SK-N-SH treated with all-trans-retinoic acid at 6 μM for 48 hours (cell line): ENCODE data around the gene LIME1.

Experiments
- ATAC-seq: fragments of 200-7000 bp; cut with Tn5 transposase; 3 replicates; pipeline ENCODE4 v1.9.1; 2020; ENCODE audit warnings: mild to moderate bottlenecking, moderate library complexity
- ARNTL ChIP-seq: fragments of 450-650 bp; formaldehyde crosslinking; IDR thresholded peaks from 2 replicates; pipeline ENCODE4 v1.5.0; 2020; ENCODE audit warnings: low read depth, mild to moderate bottlenecking, moderate library complexity, borderline replicate concordance
- BACH2 ChIP-seq: fragments of 250-450 bp; sonication (Bioruptor Pico); IDR thresholded peaks from 2 replicates; pipeline ENCODE4 v1.9.0; 2021; ENCODE audit warnings: mild to moderate bottlenecking, borderline replicate concordance
- CSDC2 ChIP-seq: fragments of 250-450 bp; sonication (Bioruptor Pico); IDR thresholded peaks from 2 replicates; pipeline ENCODE4 v1.5.0; 2020; ENCODE audit warnings: mild to moderate bottlenecking, moderate library complexity
- ESRRG ChIP-seq: fragments of 250-450 bp; sonication (Bioruptor Pico); IDR thresholded peaks from 2 replicates; pipeline ENCODE4 v1.6.1; 2021; ENCODE audit warnings: mild to moderate bottlenecking
- GLIS3 ChIP-seq: fragments of 250-450 bp; sonication (Bioruptor Pico); IDR thresholded peaks from 2 replicates; pipeline ENCODE4 v1.5.0; 2020; ENCODE audit warnings: mild to moderate bottlenecking, moderate library complexity
- ISL1 ChIP-seq: fragments of 250-450 bp; sonication (Bioruptor Pico); IDR thresholded peaks from 2 replicates; pipeline ENCODE4 v2.1.2; 2022; ENCODE audit warnings: mild to moderate bottlenecking, moderate library complexity
- OSR1 ChIP-seq: fragments of 250-450 bp; sonication (Bioruptor Pico); IDR thresholded peaks from 2 replicates; pipeline ENCODE4 v1.8.0; 2022; ENCODE audit warnings: moderate library complexity, mild to moderate bottlenecking, inconsistent platforms
- PPARA ChIP-seq: fragments of 250-450 bp; sonication (Bioruptor Pico); IDR thresholded peaks from 2 replicates; pipeline ENCODE4 v1.5.0; 2020; ENCODE audit warnings: mild to moderate bottlenecking, borderline replicate concordance
- RARB ChIP-seq: fragments of 250-450 bp; sonication (Bioruptor Pico); IDR thresholded peaks from 2 replicates; pipeline ENCODE4 v1.8.0; 2021; ENCODE audit warnings: mild to moderate bottlenecking, moderate library complexity
- SNAI2 ChIP-seq: fragments of 250-450 bp; sonication (Bioruptor Pico); IDR thresholded peaks from 2 replicates; pipeline ENCODE4 v1.5.0; 2020; ENCODE audit warnings: mild to moderate bottlenecking, moderate library complexity
- TCF4 ChIP-seq: fragments of 250-450 bp; sonication (Bioruptor Pico); IDR thresholded peaks from 2 replicates; pipeline ENCODE4 v1.8.0; 2021; ENCODE audit warnings: mild to moderate bottlenecking, moderate library complexity, borderline replicate concordance
- TOX ChIP-seq: fragments of 250-450 bp; sonication (Bioruptor Pico); IDR thresholded peaks from 2 replicates; pipeline ENCODE4 v1.8.0; 2021; ENCODE audit warnings: mild to moderate bottlenecking, moderate library complexity, borderline replicate concordance
- ZC3H10 ChIP-seq: fragments of 250-450 bp; sonication (Bioruptor Pico); IDR thresholded peaks from 2 replicates; pipeline ENCODE4 v1.5.1; 2021; ENCODE audit warnings: mild to moderate bottlenecking, moderate library complexity
- ZFP3 ChIP-seq: fragments of 250-450 bp; sonication (Bioruptor Pico); IDR thresholded peaks from 2 replicates; pipeline ENCODE4 v1.5.0; 2020; ENCODE audit warnings: mild to moderate bottlenecking, moderate library complexity
- ZFP30 ChIP-seq: fragments of 450-650 bp; formaldehyde crosslinking; IDR thresholded peaks from 2 replicates; pipeline ENCODE4 v1.5.0; 2022; ENCODE audit warnings: mild to moderate bottlenecking, moderate library complexity
- ZNF565 ChIP-seq: fragments of 450-650 bp; formaldehyde crosslinking; conservative IDR thresholded peaks from 2 replicates; pipeline ENCODE4 v1.5.0; 2020; ENCODE audit warnings: low read depth, mild to moderate bottlenecking, moderate library complexity
- ZNF8 ChIP-seq: fragments of 450-650 bp; formaldehyde crosslinking; IDR thresholded peaks from 2 replicates; pipeline ENCODE4 v1.5.0; 2020; ENCODE audit warnings: mild to moderate bottlenecking, moderate library complexity
- TF ChIP-seq, protein P1 (sequence below): fragments of 250-450 bp; sonication (Bioruptor Pico); IDR thresholded peaks from 2 replicates; pipeline ENCODE4 v1.5.0; 2020; ENCODE audit warnings: mild to moderate bottlenecking, moderate library complexity
- TF ChIP-seq, protein P2 (sequence below): fragments of 250-450 bp; sonication (Bioruptor Pico); IDR thresholded peaks from 2 replicates; pipeline ENCODE4 v1.5.1; 2021; ENCODE audit warnings: mild to moderate bottlenecking, moderate library complexity
- TF ChIP-seq, protein P3 (sequence below): fragments of 250-450 bp; sonication (Bioruptor Pico); IDR thresholded peaks from 2 replicates; pipeline ENCODE4 v1.5.1; 2020; ENCODE audit warnings: low read depth, mild to moderate bottlenecking, moderate library complexity
- TF ChIP-seq, protein P4 (sequence below): fragments of 250-450 bp; sonication (Bioruptor Pico); IDR thresholded peaks from 2 replicates; pipeline ENCODE4 v1.8.0; 2021; ENCODE audit warnings: low read depth, mild to moderate bottlenecking, moderate library complexity, borderline replicate concordance

Gene LIME1

GRCh38 chr20:63740070-63740626 lies 3.7 kb downstream of the LIME1 start:
- TF ChIP-seq, protein P1, sequence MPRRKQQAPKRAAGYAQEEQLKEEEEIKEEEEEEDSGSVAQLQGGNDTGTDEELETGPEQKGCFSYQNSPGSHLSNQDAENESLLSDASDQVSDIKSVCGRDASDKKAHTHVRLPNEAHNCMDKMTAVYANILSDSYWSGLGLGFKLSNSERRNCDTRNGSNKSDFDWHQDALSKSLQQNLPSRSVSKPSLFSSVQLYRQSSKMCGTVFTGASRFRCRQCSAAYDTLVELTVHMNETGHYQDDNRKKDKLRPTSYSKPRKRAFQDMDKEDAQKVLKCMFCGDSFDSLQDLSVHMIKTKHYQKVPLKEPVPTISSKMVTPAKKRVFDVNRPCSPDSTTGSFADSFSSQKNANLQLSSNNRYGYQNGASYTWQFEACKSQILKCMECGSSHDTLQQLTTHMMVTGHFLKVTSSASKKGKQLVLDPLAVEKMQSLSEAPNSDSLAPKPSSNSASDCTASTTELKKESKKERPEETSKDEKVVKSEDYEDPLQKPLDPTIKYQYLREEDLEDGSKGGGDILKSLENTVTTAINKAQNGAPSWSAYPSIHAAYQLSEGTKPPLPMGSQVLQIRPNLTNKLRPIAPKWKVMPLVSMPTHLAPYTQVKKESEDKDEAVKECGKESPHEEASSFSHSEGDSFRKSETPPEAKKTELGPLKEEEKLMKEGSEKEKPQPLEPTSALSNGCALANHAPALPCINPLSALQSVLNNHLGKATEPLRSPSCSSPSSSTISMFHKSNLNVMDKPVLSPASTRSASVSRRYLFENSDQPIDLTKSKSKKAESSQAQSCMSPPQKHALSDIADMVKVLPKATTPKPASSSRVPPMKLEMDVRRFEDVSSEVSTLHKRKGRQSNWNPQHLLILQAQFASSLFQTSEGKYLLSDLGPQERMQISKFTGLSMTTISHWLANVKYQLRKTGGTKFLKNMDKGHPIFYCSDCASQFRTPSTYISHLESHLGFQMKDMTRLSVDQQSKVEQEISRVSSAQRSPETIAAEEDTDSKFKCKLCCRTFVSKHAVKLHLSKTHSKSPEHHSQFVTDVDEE (CRISPR knock-in tag) = 0 out of 2 replicates have a peak, but pooled peaks have one; percentile 17
- no peak for TF ChIP-seq ARNTL (CRISPR knock-in tag)
- peak; percentile 11 for ATAC-seq

- no peak for TF ChIP-seq ZNF565 (CRISPR knock-in tag)
- no peak for TF ChIP-seq ZFP3
- TF ChIP-seq ESRRG (CRISPR knock-in tag) = no peak
- no peak for TF ChIP-seq BACH2 (CRISPR knock-in tag)
- TF ChIP-seq TCF4 (CRISPR knock-in tag) = peak; percentile 33; the same call in 1 of the 2 replicates
- TF ChIP-seq ZNF8 = no peak
- TF ChIP-seq ARNTL (CRISPR knock-in tag) = no peak
- TF ChIP-seq, protein P2, sequence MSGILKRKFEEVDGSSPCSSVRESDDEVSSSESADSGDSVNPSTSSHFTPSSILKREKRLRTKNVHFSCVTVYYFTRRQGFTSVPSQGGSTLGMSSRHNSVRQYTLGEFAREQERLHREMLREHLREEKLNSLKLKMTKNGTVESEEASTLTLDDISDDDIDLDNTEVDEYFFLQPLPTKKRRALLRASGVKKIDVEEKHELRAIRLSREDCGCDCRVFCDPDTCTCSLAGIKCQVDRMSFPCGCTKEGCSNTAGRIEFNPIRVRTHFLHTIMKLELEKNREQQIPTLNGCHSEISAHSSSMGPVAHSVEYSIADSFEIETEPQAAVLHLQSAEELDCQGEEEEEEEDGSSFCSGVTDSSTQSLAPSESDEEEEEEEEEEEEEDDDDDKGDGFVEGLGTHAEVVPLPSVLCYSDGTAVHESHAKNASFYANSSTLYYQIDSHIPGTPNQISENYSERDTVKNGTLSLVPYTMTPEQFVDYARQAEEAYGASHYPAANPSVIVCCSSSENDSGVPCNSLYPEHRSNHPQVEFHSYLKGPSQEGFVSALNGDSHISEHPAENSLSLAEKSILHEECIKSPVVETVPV (CRISPR knock-in tag) = no peak
- TF ChIP-seq SNAI2 (CRISPR knock-in tag) = no peak
- TF ChIP-seq PPARA (CRISPR knock-in tag) = no peak
- TF ChIP-seq, protein P1 (CRISPR knock-in tag) = 0 out of 2 replicates have a peak, but pooled peaks have one; percentile 13
- TF ChIP-seq CSDC2 = no peak
- no peak for TF ChIP-seq OSR1 (CRISPR knock-in tag)
- TF ChIP-seq ZC3H10 (CRISPR knock-in tag) = no peak
- ATAC-seq = peak; percentile 80
Observed at GRCh38 chr20:63740627-63741353, 4.3 kb downstream of the LIME1 start.

DNA sequence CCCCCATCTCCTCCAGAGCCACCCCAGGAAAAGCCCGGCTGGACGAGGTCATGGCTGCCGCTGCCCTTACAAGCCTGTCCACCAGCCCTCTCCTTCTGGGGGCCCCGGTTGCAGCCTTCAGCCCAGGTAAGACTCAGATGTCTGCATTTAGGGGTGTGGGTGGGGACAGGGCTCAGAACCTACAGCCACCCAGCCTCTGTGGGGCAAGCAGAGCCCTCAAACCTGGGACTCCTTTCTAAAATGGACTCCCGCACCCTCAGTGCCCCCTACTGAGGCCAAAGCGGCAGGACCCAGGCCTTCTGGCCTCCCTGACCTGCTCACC lies 4.9 kb downstream of the LIME1 start:
- no peak for ATAC-seq
- TF ChIP-seq, protein P1 (CRISPR knock-in tag) = no peak
- no peak for TF ChIP-seq TCF4 (CRISPR knock-in tag)
- no peak for TF ChIP-seq PPARA (CRISPR knock-in tag)
- no peak for TF ChIP-seq ZFP3
- no peak for TF ChIP-seq ZFP30
- no peak for TF ChIP-seq OSR1 (CRISPR knock-in tag)
- TF ChIP-seq ZC3H10 (CRISPR knock-in tag) = no peak
- no peak for TF ChIP-seq SNAI2 (CRISPR knock-in tag)
- TF ChIP-seq, protein P3, sequence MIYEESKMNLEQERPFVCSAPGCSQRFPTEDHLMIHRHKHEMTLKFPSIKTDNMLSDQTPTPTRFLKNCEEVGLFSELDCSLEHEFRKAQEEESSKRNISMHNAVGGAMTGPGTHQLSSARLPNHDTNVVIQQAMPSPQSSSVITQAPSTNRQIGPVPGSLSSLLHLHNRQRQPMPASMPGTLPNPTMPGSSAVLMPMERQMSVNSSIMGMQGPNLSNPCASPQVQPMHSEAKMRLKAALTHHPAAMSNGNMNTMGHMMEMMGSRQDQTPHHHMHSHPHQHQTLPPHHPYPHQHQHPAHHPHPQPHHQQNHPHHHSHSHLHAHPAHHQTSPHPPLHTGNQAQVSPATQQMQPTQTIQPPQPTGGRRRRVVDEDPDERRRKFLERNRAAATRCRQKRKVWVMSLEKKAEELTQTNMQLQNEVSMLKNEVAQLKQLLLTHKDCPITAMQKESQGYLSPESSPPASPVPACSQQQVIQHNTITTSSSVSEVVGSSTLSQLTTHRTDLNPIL = no peak
- TF ChIP-seq TOX = no peak
- no peak for TF ChIP-seq ISL1 (CRISPR knock-in tag)
- TF ChIP-seq ZNF565 (CRISPR knock-in tag) = no peak
- TF ChIP-seq, protein P4, sequence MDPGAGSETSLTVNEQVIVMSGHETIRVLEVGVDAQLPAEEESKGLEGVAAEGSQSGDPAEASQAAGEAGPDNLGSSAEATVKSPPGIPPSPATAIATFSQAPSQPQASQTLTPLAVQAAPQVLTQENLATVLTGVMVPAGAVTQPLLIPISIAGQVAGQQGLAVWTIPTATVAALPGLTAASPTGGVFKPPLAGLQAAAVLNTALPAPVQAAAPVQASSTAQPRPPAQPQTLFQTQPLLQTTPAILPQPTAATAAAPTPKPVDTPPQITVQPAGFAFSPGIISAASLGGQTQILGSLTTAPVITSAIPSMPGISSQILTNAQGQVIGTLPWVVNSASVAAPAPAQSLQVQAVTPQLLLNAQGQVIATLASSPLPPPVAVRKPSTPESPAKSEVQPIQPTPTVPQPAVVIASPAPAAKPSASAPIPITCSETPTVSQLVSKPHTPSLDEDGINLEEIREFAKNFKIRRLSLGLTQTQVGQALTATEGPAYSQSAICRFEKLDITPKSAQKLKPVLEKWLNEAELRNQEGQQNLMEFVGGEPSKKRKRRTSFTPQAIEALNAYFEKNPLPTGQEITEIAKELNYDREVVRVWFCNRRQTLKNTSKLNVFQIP (CRISPR knock-in tag) = no peak
- TF ChIP-seq, protein P2 (CRISPR knock-in tag) = no peak
- no peak for TF ChIP-seq ARNTL (CRISPR knock-in tag)
- TF ChIP-seq CSDC2 = no peak
- TF ChIP-seq GLIS3 (CRISPR knock-in tag) = no peak
- no peak for TF ChIP-seq RARB (CRISPR knock-in tag)
